ENCODE results near the gene CLK2.

The CLK2 gene

DNA sequence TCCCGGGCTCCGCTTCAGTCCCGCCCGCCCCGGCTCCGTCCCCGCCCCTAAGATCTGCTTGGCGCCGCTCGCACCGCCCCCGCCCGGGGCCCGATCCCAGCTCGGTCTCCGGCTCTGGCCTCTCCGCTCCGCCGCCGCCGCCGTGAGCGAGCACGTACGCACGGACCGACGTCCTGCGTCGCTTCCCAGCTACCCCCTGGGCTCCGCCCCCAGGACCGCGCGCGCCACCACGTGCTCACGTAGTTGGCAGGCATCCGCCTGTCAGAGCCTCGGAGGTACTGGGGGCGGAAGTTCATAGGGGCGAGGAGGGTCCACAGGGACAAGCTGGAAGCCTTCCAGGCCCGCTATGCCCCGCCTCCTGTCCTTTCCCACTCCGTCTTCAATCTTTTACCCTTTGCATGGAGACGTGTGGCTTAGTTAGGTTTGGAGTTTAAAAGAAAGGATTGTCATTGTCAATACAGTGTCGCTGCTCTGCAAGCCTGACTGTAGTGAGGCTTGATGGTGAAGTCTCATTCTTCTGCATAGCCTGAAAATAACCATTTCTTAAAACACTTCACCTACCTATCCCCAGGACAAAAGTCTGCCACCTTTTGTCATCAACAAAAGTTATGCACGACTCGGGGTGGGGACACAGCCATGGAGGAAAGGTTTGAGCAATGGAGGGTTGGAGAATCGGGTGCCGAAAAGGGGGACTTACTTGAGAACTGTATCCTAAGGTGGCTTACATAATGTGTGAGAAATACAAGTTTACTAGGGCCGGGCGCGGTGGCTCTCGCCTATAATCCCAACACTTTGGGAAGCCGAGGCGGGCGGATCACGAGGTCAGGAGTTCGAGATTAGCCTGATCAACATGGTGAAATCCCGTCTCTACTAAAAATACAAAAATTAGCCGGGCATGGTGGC lies at the start of gene CLK2:
Gene CLK2, minus strand, starts transcription at position 162 of the 903 bp plus-strand sequence. CDS start 2,527 bp downstream, outside the sequence.
- peak; percentile 98 to 99 for DNase-seq

DNA sequence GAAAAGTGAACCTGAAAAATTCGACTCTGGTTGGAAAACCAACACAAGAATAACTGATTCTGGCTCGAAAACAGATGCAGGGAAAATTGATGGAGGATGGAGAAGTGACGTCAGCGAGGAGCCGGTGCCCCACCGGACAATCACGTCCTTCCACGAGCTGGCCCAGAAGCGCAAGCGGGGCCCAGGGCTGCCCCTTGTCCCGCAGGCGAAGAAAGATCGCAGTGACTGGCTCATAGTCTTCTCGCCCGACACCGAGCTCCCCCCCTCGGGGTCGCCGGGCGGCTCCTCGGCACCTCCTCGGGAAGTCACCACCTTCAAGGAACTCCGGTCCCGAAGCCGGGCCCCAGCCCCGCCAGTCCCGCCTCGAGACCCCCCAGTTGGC lies 49.3 kb upstream of the CLK2 start:
- no peak for DNase-seq

DNA sequence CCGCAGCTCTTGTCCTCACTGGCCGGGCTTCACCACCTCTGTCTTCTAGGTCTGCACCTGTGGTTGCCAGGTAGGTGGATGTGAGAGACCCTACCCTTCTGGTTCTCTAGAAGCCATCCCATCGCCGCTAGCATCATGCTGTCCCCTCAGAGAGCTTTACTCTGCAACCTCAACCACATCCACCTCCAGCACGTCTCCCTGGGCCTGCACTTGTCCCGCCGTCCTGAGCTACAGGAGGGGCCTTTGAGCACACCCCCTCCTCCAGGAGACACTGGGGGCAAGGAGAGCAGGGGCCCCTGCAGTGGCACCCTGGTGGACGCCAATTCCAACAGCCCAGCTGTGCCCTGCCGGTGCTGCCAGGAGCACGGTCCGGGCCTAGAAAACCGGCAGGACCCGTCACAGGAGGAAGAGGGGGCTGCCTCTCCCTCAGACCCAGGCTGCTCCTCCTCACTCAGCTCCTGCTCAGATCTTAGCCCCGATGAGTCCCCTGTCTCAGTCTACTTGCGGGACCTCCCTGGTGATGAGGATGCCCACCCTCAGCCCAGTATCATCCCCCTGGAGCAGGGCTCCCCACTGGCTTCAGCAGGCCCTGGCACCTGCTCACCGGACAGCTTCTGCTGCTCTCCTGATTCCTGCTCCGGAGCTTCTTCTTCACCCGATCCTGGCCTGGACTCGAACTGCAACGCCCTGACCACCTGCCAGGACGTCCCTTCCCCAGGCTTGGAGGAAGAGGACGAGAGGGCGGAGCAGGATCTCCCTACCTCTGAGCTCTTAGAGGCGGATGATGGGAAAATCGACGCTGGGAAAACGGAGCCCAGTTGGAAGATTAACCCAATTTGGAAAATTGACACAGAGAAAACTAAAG lies 48.6 kb upstream of the CLK2 start:
- no peak for DNase-seq

DNA sequence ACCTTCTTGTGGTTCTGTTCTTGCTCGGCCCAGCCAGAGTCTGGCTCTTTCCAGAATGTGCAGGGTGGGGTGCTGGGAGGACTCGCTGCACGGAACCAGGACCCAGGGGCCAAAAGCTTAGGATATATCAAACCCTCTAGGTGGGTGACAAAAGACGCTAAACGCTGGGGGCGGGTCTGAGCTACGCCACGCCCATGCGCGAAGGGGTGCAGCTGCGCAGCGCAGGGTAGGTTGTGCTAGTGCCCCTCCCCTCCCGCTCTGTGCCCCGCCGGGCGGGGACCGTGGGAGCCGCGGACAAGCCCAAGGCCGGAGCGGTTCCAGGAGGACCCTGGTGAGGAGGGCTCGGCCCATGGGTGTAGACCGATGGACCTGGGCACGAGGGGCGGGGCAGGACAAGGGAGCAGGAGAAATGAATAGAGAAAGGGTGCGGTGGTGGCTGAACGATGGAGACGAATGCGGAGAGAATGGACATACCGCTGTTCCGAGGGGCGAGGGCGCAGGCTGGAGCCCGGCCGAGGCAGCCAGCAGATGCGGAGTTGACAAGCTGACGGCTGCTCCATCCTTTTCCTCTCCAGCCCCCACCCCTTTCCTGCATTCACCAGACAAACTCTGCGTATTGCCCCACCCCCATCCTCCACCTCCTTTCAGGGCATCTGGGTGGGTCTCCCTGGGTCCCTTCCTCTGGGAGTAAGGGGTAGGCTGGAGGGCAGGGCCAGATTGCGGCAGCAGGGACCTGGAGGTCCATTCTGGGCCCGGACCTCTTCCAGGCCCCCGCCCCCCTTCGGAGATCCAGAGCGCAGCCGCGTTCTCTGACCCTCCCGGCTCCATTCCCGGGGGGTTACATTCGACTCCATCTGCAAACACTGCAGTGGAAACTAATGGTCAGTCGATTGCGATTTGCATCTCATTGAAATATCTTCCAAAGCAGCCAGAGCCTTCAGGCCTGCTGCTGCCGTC lies 47.6 kb upstream of the CLK2 start, which contains the start of gene RUSC1:
Gene RUSC1, plus strand, starts transcription at position 234 of the 957 bp plus-strand sequence. CDS start 880 bp downstream, outside the sequence.
- peak; percentile 92 to 93 for DNase-seq

DNA sequence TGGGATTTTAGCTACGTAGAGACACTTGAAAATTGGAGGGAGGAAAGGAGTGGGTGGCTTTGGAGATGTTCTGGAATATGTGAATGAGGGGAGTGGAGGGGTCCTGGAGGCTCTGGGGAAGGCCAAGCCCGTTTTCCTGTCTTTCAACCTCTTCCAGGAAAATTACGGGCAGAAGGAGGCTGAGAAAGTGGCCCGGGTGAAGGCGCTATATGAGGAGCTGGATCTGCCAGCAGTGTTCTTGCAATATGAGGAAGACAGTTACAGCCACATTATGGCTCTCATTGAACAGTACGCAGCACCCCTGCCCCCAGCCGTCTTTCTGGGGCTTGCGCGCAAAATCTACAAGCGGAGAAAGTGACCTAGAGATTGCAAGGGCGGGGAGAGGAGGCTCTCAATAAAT lies 46.9 kb upstream of the CLK2 start:
- DNase-seq: no peak

DNA sequence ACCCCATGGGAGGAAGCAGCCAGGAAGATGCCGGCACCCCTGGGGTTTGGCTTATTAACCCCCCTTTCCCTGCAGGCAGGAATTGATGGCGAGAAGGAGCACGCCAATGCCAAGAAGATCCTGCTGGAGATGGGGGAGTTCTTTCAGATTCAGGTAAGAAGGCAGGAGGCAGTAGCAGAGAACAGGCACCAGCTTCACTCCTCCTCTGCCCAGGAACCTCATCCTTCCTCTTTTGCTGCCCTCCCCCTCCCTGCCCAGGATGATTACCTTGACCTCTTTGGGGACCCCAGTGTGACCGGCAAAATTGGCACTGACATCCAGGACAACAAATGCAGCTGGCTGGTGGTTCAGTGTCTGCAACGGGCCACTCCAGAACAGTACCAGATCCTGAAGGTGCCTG lies 46.2 kb upstream of the CLK2 start:
- no peak for DNase-seq

DNA sequence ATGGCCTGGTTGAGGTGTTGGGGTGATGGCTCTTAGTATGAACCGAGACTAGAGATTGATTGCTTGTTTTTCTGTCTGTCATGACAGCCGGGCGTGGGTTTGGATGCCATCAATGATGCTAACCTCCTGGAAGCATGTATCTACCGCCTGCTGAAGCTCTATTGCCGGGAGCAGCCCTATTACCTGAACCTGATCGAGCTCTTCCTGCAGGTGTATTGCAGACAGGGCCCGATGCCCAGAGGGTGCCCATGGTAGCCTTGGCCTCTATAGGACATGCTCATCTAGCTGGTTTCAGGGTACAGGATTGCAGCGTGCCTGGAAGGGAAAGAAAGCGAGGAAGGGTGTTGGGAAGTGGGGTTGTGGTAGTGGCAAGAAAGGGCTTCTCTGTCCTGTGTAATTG lies 44.8 kb upstream of the CLK2 start:
- no peak for DNase-seq

DNA sequence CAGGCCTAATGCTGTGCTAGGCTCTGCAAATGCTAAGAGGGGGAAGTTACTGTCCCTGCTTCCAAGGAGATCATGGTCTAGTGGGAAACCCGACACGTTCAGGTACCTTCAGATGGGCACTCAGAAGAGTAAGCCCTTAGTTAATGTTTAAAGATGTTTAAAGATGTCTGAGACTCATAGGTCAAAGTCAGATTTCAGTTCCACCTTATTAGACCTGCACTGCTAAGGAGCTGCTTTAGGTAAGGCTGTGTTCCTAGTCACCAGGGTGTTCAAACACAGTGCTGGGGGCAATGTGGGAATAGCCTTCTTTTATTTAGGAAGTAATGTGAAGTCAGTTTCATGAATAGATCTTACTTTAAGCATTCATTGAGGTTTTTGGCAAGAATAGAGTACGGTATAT lies 43.6 kb upstream of the CLK2 start:
- no peak for DNase-seq

DNA sequence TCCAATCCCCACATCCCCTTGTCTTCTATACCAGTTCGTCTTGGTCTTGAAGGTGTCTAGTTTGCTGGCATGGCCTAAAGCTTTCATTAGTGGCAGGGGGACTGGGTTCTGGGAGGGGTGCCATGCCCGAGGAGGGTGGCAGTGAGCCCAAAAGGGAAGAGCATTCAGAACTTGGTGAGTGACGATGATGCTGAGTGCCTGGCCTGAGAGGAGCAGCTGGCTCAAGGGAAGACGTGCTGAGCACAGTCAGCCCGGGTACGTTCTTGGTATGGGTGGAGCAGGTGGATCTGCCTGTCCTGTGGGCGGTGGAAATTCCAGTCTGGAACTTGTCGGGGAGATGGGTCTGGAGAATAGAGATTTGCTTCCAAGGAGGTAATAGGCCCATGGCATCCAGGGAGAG lies 40.0 kb upstream of the CLK2 start:
- no peak for DNase-seq

DNA sequence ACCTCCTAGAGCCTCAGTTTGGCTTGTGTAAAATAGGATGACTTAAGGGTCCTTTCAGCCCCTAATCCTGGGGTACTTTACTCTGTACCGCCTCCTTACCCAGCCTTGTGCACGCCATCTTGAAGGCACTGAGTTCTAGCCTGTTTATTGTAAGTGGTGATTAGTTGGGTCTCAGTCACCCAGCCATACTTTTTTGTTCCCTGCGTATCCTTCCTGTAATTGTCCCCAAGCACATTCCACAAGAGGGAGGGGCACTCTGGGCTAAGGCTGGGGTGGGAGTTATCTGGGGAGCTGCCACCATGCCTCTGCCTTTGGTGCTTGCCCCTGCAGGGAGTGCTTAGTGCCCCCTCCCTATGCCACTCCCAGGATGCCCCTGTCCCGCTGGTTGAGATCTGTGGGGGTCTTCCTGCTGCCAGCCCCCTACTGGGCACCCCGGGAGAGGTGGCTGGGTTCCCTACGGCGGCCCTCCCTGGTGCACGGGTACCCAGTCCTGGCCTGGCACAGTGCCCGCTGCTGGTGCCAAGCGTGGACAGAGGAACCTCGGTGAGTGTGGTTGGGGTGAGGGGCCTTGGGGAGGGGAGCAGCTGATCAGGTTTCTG lies 36.2 kb upstream of the CLK2 start:
- DNase-seq: no peak

DNA sequence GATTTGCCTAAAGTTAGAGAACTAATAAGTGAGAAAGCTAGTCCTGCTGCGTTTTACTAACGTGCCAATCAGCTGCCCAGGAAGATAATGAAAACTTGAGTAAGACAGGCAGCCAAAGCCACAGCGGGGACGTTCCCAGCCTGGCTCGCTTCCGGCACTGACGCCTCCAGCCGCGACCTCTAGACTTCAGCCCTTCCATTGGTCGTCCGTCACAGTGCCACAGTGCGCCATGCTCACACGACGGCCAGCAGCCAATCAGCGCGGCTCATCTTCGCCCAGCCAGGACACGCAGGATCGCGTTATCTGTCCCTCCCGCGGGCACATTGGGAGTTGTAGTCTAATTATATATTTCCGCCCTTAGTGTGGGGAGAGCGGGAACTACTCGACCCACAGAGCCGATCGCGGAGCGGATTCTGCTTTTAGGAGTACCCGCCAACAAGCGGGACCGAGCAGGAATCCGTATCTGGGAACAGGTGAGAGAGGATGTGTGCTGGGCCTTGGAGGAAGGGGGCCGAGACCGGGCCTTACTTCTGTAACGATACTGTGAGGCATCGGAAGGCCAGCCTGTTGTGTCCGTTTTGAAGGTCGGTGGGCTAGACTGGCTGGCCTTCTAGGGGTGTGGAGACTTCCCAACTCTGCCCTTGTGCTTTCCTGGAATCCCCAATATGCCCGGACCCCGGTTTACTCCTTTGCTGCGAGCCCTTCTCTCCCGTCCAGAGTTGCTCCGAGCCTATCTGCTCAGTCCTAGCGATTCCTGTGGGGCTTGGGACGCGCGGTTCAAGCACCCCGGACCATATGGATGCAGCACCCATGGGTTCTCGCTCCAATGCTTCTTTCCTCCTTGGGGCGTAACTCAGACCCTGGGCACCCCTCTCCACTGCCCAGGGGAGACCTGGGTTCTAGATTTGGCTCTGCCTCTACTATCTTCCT lies 35.5 kb upstream of the CLK2 start, which contains the start of gene FDPS:
Gene FDPS, plus strand, starts transcription at position 374 of the 930 bp plus-strand sequence. CDS start 924 bp downstream, outside the sequence.
- DNase-seq: peak; percentile 99 to 100

DNA sequence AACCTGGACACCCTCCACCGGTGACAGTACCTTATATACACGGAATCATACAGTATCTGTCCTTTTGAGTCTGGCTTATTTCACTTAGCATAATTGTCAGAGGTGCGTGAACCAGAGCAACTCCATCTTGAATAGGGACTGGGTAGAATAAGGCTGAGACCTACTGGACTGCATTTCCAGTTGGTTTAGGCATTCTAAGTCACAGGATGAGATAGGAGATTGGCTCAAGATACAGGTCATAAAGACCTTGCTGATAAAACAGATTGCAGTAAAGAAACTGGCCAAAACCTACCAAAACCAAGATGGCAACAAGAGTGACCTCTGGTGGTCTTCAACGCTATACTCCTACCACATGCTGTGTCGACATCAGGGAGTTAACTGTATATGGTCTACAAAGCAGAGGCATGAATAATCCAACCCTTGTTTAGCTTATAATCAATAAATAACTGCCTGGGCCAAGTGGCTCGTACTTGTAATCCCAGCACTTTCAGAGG lies 34.0 kb upstream of the CLK2 start:
- DNase-seq: no peak

DNA sequence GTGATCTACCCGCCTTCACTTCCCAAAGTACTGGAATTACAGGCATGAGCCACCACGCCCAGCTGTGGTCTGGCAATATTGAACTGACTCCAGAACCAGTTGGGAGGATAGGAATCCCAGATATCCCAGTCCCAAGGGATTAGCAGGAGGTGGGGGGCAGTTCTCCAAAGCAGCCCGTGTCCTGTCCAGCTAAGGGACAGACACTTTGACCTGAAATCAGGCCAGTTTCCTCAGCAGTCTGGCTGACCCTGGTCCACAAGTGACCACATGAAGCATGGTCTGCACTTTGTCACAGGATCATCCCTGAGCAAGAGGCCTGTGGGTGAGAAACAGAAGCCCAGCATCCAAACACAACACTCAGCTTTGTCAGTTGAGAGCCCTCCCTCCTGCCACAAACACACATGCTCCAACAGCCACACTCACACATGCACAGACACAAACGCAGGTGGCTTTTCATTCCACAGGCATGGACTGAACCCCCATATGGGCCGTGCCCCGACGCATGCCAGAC lies 32.6 kb upstream of the CLK2 start:
- no peak for DNase-seq

DNA sequence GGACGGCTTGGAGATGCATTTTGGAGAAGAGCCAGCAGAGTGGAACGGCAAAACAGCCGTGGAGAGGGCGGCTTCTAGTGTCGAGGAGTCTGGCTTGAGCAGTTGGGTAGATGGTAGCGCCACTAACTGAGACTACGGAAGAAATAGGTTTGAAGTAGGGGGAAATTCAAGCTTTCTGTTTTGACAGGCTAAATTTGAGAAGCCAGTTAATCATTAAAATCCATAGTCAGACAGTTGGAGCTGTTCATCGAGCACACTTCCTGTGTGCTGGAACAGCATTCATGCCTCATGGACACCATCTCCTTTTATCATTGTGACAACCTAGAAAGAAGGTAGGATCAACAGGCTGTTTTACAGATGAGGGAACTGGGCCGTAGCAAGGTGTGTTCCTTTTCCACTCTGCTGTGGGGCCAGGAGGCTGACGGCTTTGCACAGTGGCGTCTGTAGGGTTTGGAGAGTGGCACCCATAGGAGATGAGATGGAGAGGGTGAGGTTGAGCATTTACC lies 31.3 kb upstream of the CLK2 start:
- no peak for DNase-seq

DNA sequence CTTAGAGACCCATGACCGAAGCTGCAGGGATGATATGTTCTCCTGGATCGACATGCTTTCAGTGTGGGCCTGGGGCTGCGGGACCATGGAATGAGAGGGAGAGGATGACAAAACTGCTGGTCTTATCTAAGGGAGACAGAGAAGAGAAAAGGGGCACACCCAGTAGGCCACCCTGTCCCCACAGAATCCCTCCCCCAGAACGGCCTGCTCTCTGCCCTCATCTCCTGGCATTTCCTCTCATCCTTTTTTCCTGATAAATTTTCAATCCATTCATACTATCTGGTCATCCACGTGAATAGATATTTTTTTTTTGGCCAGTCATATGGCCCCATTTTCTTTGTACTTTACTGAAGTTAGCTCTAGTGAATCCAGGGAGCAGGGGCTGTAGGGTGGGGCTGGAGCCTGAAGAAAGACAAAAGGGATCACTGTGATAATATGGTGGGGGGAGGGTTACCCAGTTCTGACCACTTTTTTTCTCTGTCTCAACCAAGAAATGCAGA lies 28.1 kb upstream of the CLK2 start, which contains the start of gene PKLR:
Gene PKLR, minus strand, starts transcription at position 97 of the 500 bp plus-strand sequence. Its CDS starts 43 bp downstream, at position 54.
- DNase-seq: no peak

DNA sequence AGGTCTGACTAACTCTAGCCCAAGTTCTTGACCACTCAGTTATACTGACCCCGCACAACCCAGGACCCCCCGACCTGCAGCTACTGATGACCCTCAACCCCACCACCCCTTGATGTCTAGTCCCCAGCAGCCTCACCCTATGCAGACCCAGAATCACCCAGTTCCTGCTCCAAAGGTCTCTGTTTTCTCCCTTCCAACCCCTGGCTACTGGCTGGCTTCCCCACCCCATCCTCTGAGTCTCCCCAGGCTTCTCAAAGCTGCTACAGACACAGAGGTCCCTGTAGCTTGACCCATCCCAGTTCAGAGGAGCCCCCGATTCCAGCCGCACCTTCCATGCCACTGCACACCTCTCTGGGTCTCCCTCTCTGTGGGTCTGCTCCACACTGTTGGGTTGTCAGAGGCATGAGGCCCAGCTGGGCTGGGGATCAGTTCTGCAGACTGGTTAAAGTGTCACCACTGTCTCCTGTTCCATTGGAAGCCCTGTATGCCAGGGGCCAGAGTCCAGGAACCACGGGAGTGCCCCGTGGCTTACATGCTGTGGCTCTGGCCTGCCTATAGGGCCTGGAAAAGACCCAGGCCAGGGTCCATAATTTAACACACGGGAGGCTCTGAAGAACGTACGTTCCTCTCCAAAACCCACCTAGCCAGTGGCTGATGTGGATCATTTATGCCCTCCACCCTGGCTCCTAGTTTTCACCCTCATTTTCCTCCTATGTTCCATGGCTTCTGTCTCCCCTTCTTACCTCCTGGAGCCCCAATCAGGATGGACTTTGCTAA lies 27.4 kb upstream of the CLK2 start:
- DNase-seq: no peak

DNA sequence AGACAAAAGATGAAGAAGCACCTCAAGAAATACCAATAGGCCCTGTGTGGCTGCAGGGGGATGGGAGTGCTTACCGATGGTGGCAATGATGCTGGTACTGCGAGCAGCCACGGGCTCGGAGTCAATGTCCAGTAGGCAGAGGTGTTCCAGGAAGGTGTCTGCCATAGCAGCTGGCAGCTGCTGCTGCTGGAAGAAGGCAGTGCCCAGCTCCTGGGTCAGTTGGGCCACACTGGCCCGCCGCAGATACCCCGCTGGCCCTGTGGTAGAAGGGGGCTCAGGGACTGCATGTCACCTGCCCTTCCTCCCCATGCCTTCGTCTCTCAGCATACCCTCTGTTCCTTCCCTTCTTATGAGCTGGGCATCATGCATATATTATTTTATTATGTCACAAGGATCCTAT lies 26.7 kb upstream of the CLK2 start:
- no peak for DNase-seq

DNA sequence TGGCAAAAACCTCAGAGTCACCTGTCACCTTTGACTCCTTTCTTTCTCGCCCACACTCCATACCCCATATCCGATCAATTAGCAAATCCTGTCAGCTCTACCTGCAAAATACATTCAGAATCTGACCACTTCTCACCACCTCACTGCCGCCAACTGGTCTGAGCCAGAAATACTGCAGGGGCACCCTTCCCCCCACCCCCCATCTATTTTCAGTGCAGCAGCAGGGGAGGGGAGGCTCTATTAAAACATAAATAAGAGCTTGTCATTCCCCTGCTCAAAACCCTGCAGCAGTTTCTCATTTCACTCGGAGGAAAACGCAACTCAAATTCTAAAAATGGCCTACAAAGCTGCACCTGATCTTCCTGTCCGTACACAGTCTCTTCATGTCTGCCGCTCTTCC lies 24.1 kb upstream of the CLK2 start:
- no peak for DNase-seq

DNA sequence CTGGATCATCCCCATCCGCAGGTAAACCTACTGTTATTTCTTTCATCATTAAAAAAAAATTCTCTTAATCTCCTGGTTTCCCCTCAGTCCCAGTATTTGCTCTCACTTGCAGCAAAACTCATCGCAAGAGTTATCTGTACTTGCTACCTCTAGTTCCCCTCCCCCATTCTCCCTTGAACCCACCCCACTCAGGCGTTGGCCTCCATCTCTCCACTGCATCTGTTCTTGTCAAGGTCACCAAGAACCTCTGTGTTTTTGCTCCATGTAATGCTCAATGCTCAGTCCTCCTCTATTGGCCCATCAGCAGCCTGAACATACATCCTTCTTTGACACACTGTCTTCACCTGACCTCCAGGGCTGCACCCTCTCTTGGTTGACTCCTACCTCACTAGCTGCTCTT lies 23.4 kb upstream of the CLK2 start:
- DNase-seq: no peak
